Spleen (tissue), 7 donors: ENCODE data around the gene EIF3I.

ENCODE experiments used
- CTCF ChIP-seq, 11 experiments: fragments of 200-600 bp in 7 of 11; fragments of 450-650 bp in 4 of 11; sonication (generic) in 4 of 11; IDR thresholded peaks in 8 of 11; conservative IDR thresholded peaks in 3 of 11; 1 replicate in 7 of 11; 2 replicates in 4 of 11; pipeline versions ENCODE4 v1.4.0 to v1.8.0; 2016 to 2021; ENCODE audit warnings: antibody characterized with exemption in 11 of 11, inconsistent platforms in 4 of 11, mild to moderate bottlenecking in 1 of 11
- POLR2A ChIP-seq, 3 donors: fragments of 450-650 bp; IDR thresholded peaks; one replicate each; pipeline ENCODE4 v1.5.1; 2017; ENCODE audit warnings: antibody characterized with exemption in 3 of 3, mild to moderate bottlenecking in 1 of 3
- donor health status: DM: no; HTN: no; CAD: no; lungs with moderate emphysema.
- donor health status: DM: no; HTN: no; CAD: no.
- donor health status: DM: no; HTN: no; CAD: no.

- TF ChIP-seq POLR2A (IDR thresholded peaks at IDR 0.05) (no peak), CTCF (IDR thresholded peaks at IDR 0.05 in 8 of 11, conservative IDR thresholded peaks at IDR 0.05 in 3 of 11) (no peak)
Observed at GRCh38 chr1:32221581-32221979, 627 bp upstream of the EIF3I start.
